ENCODE results near the gene PACRG.

Gene PACRG

DNA sequence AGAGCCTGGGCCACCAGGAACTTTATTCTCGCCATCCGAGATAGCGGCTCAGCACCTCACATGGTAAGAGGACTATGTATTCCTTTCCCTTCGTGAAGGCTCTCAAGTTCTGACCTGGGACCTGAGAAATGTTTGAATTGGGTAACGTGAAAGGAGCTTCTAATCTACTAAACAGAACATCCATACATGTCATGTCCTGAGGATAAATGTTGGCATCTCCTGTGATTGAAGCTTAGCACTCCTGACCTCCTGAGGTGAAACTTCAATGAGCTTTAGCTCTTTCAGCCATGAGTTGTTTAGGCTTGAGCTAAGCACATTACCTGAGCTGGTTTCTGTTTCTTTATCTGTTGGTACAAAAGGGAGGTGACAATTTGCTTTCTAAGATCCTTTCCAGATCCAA lies 280.9 kb downstream of the PACRG start:
- TF ChIP-seq, protein P1, sequence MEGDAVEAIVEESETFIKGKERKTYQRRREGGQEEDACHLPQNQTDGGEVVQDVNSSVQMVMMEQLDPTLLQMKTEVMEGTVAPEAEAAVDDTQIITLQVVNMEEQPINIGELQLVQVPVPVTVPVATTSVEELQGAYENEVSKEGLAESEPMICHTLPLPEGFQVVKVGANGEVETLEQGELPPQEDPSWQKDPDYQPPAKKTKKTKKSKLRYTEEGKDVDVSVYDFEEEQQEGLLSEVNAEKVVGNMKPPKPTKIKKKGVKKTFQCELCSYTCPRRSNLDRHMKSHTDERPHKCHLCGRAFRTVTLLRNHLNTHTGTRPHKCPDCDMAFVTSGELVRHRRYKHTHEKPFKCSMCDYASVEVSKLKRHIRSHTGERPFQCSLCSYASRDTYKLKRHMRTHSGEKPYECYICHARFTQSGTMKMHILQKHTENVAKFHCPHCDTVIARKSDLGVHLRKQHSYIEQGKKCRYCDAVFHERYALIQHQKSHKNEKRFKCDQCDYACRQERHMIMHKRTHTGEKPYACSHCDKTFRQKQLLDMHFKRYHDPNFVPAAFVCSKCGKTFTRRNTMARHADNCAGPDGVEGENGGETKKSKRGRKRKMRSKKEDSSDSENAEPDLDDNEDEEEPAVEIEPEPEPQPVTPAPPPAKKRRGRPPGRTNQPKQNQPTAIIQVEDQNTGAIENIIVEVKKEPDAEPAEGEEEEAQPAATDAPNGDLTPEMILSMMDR (IDR thresholded peaks at IDR 0.05; ENCODE audit: extremely low read depth, insufficient read depth, missing control alignments), result no peak
- DNase-seq (ENCODE audit: low spot score), result no peak
- in situ Hi-C loops (cut with MboI; ENCODE audit: low pct_unique_long_range_greater_than_20kb, low sequenced_read_pairs, unreplicated experiment), result no loop called here

DNA sequence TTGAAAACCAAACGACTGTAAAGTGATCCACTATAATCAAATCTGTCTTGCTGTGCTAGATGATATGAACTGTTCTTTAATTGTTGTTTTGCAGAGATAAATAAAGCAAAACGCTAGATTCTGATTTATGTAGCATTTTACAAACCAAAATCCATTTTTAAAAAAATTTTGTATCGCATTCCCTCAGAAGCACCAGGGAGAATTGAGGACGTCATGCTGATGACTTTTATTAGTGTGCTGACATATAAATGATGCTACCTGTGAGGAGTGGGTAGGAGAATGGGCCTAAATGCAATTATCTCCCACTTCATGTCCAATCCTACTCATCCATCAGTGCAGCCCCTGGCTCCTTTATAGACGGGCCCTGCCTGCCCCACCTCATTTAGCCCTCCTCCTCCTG lies 282.4 kb downstream of the PACRG start:
- TF ChIP-seq, protein P1 (IDR thresholded peaks at IDR 0.05; ENCODE audit: extremely low read depth, insufficient read depth, missing control alignments), result no peak
- in situ Hi-C loops (cut with MboI; ENCODE audit: low pct_unique_long_range_greater_than_20kb, low sequenced_read_pairs, unreplicated experiment), result no loop called here
- no peak for DNase-seq (ENCODE audit: low spot score)

DNA sequence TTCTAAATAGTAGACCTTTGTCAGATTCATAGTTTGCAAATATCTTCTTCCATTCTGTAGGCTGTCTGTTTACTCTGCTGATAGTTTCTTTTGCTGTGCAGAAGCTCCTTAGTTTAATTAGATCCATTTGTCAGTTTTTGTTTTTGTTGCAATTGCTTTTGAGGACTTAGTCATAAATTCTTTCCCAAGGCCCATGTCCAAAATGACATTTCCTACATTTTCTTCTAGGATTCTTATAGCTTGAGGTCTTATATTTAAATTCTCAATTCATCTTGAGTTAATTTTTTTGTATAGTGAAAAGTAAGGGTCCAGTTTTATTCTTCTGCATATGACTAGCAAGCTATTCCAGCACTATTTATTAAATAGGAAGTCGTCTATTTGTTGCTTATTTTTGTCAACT lies 287.0 kb downstream of the PACRG start:
- TF ChIP-seq, protein P1 (IDR thresholded peaks at IDR 0.05; ENCODE audit: extremely low read depth, insufficient read depth, missing control alignments), result no peak
- no peak for DNase-seq (ENCODE audit: low spot score)
- in situ Hi-C loops (cut with MboI; ENCODE audit: low pct_unique_long_range_greater_than_20kb, low sequenced_read_pairs, unreplicated experiment), result no loop called here

DNA sequence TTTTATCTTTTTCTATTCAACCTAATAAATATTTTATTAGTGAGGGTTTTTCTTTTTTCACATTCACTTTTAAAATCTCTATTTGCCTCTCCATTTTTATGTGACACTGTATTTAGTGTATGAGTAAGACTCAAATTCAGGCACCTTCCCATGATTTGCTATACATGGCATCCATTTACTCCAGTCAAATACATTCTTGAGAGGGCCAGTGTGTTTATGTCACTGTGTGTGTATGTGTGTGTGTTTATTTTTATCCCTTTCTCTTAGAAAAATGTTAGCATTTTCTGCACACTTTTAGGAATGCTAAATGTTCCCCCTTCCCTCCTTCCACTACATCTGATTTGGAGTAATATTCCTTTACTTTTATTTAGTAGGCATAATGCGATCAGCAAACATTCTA lies 290.0 kb downstream of the PACRG start:
- TF ChIP-seq, protein P1 (IDR thresholded peaks at IDR 0.05; ENCODE audit: extremely low read depth, insufficient read depth, missing control alignments), result no peak
- in situ Hi-C loops (cut with MboI; ENCODE audit: low pct_unique_long_range_greater_than_20kb, low sequenced_read_pairs, unreplicated experiment), result no loop called here
- no peak for DNase-seq (ENCODE audit: low spot score)

DNA sequence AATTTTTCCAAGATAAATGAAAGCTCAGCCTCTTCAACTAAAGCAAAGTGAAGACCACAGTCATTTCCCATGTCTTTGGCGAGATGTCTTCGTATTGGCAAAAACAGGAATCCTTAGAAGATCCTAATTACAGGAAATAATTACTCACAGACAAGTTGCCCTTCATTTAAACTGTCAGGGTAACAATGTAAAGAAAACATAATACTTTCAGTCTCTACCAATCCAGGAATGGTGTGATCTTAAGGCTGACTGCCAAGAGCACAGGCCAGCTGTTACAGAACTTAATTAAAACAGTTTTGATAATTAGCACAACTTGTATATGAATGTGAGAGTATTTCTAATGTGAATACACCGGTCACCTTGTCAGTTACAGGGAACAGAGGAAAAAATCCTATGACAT lies 292.2 kb downstream of the PACRG start:
- in situ Hi-C loops (cut with MboI; ENCODE audit: low pct_unique_long_range_greater_than_20kb, low sequenced_read_pairs, unreplicated experiment), result no loop called here
- TF ChIP-seq, protein P1 (IDR thresholded peaks at IDR 0.05; ENCODE audit: extremely low read depth, insufficient read depth, missing control alignments), result no peak
- no peak for DNase-seq (ENCODE audit: low spot score)

DNA sequence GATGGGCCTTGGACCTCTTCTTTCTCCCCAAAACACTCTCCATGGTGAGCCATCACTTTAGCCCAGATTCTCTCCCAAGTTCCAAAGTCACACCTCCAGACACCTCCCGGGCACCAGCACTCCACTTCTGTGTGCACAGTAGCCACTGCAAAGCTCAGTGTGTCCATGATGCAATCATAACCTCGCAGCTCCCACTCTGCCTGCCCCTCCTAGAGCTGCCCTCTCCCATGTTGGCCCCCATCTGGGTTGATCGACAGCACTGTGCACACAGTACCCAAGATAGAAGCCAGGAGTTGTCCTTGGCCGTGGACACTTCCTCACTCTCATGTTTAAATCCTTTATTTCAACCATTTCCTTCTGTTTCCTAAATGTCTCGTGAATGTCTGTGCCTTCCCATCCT lies 293.3 kb downstream of the PACRG start:
- TF ChIP-seq, protein P1 (IDR thresholded peaks at IDR 0.05; ENCODE audit: extremely low read depth, insufficient read depth, missing control alignments), result no peak
- in situ Hi-C loops (cut with MboI; ENCODE audit: low pct_unique_long_range_greater_than_20kb, low sequenced_read_pairs, unreplicated experiment), result no loop called here
- no peak for DNase-seq (ENCODE audit: low spot score)

DNA sequence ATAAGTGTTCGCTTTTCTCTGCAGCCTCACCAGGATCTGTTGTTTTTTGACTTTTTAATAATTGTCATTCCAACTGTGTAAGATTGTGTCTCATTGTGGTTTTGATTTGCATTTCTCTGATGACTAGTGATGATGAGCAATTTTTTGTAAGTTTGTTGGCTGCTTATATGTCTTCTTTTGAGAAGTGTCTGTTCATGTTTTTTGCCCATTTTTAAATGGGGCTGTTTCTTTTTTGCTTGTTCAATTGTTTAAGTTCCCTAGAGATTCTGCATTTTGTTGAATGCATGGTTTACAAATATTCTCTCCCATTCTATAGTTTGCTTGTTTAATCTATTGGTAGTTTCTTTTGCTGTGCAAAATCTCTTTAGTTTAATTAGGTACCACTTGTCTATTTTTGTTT lies 295.9 kb downstream of the PACRG start:
- in situ Hi-C loops (cut with MboI; ENCODE audit: low pct_unique_long_range_greater_than_20kb, low sequenced_read_pairs, unreplicated experiment), result no loop called here
- TF ChIP-seq, protein P1 (IDR thresholded peaks at IDR 0.05; ENCODE audit: extremely low read depth, insufficient read depth, missing control alignments), result no peak
- DNase-seq (ENCODE audit: low spot score), result no peak

Measured in GM13977 (cell line).